Hematopoietic multipotent progenitor cell treated with erythropoietin and hydrocortisone succinate and interleukin-3 and kit ligand, for 4 days (in vitro differentiated cells): ENCODE measurements around the gene GINS2.

Experiments used
- DNase-seq: peaks from one replicate; pipeline ENCODE4 v3.0.0-alpha.2; 2015

The GINS2 gene

GRCh38 chr16:85651629-85652430, 36.9 kb downstream of the GINS2 start:
- peak; percentile 67 for DNase-seq

- no peak for DNase-seq
Observed at GRCh38 chr16:85650844-85651628, 37.7 kb downstream of the GINS2 start.

- DNase-seq, result no peak
Observed at GRCh38 chr16:85650135-85650843, 38.5 kb downstream of the GINS2 start.

- DNase-seq, result no peak
Observed at GRCh38 chr16:85649411-85650134, 39.2 kb downstream of the GINS2 start.

- DNase-seq, result no peak
Observed at GRCh38 chr16:85648805-85649204, 39.9 kb downstream of the GINS2 start.

GRCh38 chr16:85648070-85648714, 40.6 kb downstream of the GINS2 start:
- no peak for DNase-seq

GRCh38 chr16:85646976-85647375, 41.8 kb downstream of the GINS2 start:
- no peak for DNase-seq

GRCh38 chr16:85646358-85646907, 42.3 kb downstream of the GINS2 start:
- no peak for DNase-seq

GRCh38 chr16:85645021-85645589, 43.6 kb downstream of the GINS2 start:
- DNase-seq, result peak; percentile 68

- DNase-seq, result no peak
Observed at GRCh38 chr16:85644093-85644712, 44.6 kb downstream of the GINS2 start.

- DNase-seq, result no peak
Observed at GRCh38 chr16:85643631-85644030, 45.1 kb downstream of the GINS2 start.

GRCh38 chr16:85642762-85643358, 45.9 kb downstream of the GINS2 start:
- peak; percentile 64 for DNase-seq

GRCh38 chr16:85641776-85642176, 47.0 kb downstream of the GINS2 start:
- DNase-seq, result peak; percentile 37

GRCh38 chr16:85641305-85641704, 47.4 kb downstream of the GINS2 start:
- DNase-seq, result no peak

GRCh38 chr16:85640585-85640984, 48.2 kb downstream of the GINS2 start:
- no peak for DNase-seq

GRCh38 chr16:85640254-85640558, 48.5 kb downstream of the GINS2 start:
- no peak for DNase-seq

- no peak for DNase-seq
Observed at GRCh38 chr16:85639529-85640253, 49.1 kb downstream of the GINS2 start.

- no peak for DNase-seq
Observed at GRCh38 chr16:85638695-85639409, 49.9 kb downstream of the GINS2 start.
